Measurements from ENCODE around the gene PGAP3.

GRCh38 chr17:39732586-39732985, 44.7 kb upstream of the PGAP3 start:
- TF ChIP-seq TSHZ2 (CRISPR knock-in tag; IDR thresholded peaks at IDR 0.05) (no peak), ISL1 (CRISPR knock-in tag; IDR thresholded peaks at IDR 0.05) (no peak), PATZ1 (CRISPR knock-in tag; IDR thresholded peaks at IDR 0.05; ENCODE audit: borderline replicate concordance) (no peak), ZNF8 (CRISPR knock-in tag; IDR thresholded peaks at IDR 0.05) (no peak), POU6F1 (CRISPR knock-in tag; IDR thresholded peaks at IDR 0.05; ENCODE audit: borderline replicate concordance, low read depth) (no peak), OSR1 (CRISPR knock-in tag; IDR thresholded peaks at IDR 0.05) (no peak), CREB5 (CRISPR knock-in tag; IDR thresholded peaks at IDR 0.05; ENCODE audit: low read depth) (no peak), ZNF70 (CRISPR knock-in tag; IDR thresholded peaks at IDR 0.05) (no peak), RARB (CRISPR knock-in tag; IDR thresholded peaks at IDR 0.05) (no peak), ESRRG (CRISPR knock-in tag; IDR thresholded peaks at IDR 0.05) (no peak), ZFP30 (CRISPR knock-in tag; IDR thresholded peaks at IDR 0.05) (no peak)

All from SK-N-SH treated with all-trans-retinoic acid at 6 μM for 48 hours (cell line).